GM19468 (cell line): ENCODE data around the gene ATXN10.
A peak's percentile ranks its signal among the peaks of the same experiment; 100 is the strongest.
"Not testable (repeated sequence)": the region's sequence is repeated elsewhere in the genome, so short reads cannot be mapped to it uniquely, and the experiment has no call there.

Source experiments
- ATAC-seq: cut with Tn5 transposase; IDR thresholded peaks from one replicate; pipeline ENCODE4 v1.9.1; 2021; ENCODE audit warnings: mild to moderate bottlenecking, moderate library complexity, moderate number of reproducible peaks; ENCODE audit not compliant: unreplicated experiment; ENCODE audit errors: extremely low read depth

Gene ATXN10

DNA sequence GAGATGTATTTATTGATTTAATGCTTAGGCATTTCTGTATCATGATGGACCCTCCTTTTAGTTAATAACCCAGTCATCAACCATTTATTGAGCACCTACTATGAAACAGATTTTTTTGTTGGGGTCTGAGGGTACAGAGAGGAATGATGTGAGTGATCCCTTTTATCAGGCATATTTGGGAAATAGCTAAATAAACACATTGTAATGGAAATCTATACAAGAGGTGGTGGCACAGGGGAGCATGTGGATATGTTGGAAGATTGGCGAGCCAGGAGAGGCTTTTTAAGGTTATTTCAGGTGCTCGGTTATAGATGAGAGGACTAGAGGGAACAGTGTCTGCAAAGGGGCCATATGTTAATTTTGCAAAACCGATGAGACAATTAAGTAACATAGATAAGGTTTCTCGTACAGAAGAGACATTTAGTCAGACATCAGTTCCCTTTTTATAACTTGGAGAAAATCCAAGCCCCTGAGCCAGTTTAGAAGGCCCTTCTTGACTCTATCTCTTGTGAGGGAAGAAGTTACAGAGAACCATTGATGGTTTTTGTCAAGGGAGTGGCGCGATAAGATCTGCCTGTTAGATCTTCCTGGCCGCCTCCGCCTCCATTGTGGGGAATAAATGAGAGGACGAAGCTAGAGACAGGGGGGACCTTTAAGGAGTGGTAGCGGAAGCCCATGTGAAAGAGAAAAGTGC is 2.0 kb downstream of the ATXN10 start:
- ATAC-seq = no peak

DNA sequence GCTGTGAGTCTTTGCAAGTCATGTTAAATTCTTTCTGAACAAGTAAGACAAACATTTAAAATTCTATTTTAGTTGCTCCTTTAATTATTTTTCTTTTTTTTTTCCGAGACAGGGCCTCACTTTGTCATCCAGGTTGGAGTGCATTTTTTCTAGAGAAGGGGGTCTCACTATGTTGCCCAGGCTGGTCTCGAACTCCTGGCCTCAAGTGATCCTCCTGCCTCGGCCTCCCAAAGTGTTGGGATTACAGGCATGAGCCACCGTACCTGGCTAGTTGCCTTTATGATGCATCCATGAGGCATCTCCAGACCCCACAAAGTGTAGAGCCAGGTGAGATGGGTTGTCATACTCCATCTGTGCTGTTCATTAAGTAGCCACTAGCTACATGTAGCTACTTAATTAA is 4.4 kb downstream of the ATXN10 start:
- no peak for ATAC-seq

DNA sequence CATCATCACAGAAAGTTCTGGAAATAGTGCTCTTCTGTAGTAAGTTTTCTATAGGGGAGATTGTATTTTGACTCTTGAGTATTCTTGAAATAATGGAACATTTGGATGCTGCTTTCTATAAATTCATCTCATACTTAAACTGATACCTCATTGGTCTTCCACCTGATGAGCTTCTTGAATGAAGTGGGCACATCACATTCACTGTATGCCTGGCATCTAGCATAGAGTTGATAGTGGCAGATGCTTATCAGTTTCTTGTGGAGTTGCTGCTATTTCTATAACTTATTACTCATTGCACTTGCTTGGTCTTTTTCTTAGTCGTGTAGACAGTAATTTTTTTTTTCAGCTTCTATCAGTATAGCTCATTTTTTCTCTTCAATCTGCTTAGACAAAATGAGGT is 5.4 kb downstream of the ATXN10 start:
- ATAC-seq = no peak

DNA sequence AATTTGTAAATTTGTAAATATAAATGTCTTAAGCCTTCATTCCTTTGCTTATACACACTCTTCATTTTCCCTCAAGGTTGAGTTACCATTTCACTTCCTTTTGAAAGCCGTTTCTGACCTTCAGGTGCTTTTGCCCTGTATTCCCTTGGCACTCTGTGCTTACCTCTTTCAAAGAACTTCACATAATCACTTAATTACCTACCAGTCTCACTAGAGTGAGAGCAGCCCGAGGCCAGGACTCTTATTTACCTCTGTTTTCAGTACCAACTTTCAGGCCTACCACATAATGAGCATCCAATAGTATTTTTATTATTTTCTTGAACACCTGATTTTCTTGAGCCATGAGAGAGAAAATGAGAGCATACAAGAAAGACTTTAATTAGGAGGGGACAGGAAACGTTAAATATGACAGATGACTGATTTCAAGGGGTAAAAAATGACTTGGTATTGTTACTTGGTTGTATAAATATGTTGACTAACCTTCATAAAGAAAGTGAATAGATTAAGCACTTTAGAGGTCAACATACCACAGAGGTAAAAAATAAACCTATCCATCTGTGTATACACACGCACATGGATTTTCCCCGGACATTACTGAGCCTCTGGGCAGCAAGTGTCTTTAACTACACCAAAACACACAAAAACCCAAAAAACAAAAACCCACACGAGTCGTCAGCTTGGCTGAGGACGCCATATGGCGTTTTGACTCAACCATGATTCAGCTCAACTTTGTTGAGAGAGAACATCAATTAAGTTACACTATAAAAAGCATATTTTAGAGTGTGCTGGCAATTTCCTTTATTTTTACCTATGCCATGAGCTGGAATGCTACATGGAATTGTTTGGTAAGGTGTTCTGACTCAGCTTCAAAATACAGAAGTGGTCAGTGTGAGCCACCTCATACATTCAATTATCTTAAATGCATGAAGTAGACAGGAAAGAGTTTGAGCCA is 7.6 kb downstream of the ATXN10 start:
- peak; percentile 17 for ATAC-seq

DNA sequence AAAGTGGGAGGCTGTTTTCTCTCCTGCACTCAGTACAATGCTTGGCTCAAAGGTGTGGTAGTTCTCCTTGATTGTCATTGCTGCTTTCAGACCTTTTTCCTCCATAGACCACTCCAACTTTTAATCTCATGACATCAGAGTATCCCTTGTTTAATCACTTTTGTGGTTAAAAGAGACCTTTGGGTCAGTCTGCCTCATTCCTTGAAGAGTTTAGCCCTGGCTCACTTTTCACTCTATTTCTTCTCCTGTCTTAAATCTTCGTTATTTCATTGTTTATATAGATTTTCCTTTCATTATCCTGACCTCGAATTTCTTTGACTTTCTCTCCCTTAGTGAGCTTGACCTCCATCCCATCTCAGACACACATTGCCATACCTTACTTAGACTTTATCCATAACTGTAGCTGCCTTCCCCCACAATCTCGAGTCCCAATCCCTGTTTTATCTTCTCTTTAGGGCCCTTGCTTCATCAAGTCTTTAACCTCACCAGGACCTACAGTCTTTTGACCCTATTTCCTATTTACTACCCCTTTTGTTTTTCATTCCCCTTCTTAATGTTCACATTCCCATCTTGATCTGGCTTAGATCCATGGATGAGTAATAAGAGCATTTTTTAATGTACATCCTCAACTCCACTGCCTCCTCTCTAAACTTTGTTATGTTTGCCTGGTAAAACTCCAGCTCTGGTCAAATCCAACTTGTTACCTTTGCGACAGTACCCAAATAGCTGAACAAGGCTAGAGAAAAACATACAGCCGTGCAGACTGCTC is 9.5 kb downstream of the ATXN10 start:
- ATAC-seq = no peak

DNA sequence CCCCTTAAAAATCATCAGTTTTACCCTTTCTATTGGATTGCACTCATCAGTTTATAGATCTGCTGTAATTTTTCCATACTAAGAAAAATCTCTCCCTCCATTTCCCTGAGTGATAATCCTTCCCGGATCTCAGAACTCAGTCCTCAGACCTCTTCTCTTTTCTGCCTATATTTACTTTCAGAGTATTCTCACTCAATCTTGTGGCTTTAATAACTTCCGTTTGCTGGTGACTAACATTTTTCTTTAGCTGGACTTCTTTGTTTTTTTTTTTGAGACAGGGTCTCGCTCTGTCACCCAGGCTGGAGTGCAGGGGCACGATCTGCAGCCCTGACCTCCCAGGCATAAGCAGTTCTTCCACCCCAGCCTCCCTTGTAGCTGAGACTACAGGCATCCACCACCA is 10.4 kb downstream of the ATXN10 start:
- ATAC-seq = no peak

DNA sequence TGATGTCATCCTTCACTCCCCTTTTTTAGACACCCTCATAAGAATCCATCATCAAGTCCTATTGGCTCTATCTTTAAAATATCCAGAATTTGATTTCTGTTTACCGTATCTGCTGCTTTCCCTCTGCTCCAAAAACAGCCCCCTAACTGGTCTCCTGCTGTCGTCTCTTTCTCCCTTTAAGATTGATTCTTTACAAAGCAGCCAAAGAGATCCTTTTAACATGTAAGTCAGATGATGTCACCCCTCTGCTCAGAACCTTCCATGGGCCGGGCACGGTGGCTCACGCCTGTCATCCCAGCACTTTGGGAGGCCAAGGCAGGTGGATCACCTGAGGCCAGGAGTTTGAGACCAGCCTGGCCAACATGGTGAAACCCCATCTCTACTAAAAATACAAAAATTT is 11.1 kb downstream of the ATXN10 start:
- not testable (repeated sequence) for ATAC-seq

DNA sequence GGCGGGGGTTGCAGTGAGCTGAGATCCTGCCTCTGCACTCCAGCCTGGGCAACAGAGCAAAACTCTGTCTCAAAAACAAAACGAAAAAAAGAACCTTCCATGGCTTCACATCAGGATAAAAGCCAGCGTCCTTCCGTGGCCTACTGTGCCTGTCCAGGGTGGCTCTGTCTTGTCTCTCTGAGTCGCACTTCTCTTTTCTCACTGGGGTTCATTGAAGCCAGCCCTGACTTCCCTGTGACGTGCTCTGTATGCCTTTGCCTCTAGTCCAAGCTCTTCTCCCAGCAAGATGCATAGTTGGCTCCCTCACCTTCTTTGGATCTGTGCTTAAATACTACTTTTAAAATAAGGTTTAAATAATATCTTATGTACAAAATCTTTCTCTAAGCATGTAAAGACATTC is 11.6 kb downstream of the ATXN10 start:
- no peak for ATAC-seq

DNA sequence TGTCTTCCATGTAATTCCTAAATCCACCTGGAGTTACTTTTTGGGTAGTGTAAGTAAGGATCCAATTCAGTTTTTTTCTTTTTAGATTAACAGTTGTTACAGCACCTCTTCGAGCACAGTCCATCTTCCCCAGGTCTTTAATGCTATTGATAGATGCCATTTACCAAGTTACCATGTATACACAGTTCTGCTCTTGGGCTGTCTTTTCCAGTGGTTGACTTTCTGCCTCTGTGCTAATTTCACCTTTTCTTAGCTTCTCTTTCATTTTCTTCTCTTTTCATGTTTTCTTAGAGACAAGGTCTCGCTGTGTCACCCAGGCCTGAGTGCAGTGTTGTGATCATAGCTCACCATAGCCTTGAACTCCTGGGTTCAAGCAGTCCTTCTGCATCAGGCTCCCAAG is 12.0 kb downstream of the ATXN10 start:
- no peak for ATAC-seq

DNA sequence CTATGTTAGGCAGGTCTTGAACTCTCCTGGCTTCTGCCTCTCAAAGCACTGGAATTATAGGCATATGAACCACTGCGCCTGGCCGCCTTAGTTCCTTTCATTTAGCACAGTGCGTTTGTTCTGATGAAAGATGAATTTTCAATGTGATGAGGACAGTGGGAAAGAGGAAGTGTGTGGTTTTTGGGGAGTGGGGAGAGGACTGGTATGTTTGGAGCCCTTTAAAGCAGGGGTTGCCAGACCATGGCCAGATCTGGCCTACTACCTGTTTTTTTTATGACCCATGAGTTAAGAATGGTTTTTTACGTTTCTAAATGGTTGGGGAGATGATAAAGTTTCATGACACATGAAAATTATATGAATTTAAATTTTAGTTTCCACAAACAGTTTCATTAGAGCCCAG is 12.5 kb downstream of the ATXN10 start:
- ATAC-seq = no peak

DNA sequence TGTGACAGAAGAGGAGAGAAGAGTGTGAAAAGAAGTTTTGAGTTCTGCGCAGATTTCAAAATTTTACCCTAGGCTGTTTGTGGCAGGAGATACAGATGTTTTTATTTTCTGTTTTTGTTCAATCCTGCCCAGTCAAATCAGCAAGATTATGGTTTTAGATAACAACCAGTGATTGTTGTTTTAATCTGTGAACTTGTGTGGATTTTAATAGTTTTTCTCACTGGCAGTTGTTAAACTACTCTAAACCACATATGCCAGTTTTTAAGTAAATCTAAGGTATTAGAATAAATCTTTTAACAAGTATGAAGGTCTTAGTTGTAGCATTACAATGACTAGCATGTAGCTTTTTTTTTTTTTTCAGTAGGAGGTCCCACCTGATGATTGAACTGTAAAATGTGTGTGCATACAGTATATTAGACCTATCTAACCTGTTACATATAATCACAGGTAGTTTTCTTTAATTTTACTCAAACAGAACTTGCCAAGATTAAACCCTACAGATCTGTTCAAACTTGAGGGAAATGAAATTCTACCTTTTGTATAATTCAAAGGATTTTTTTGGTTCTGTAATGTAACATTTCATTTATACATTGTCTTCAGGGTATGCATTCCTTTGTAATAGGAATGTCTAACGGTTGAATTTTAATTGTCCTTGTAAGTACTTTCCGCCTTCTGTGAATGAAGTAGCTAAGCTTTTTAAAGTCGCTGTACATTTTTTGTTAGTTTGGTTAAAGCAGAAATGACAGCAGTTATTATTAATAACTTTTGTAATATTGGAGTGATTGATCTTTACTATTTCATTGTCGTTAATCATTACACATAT is 13.3 kb downstream of the ATXN10 start:
- ATAC-seq = no peak

DNA sequence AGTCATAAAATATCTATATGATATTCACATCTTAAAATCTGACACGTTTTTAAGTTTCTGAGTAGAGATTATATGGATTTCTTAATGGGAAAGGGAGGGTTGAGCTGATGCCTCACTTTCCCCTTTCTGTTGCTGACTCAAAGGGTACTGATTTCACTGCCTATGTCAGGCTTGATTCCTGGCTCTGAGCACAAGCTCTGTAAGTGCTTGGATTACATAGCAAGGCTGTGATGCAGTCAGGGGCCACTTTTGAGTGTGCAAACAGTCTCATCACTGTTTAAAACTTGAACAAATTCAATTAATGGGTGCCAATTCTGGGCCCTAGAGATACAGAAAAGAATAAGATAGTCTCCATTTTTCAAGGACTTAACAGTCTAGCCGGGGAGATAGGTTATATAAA is 14.4 kb downstream of the ATXN10 start:
- no peak for ATAC-seq

DNA sequence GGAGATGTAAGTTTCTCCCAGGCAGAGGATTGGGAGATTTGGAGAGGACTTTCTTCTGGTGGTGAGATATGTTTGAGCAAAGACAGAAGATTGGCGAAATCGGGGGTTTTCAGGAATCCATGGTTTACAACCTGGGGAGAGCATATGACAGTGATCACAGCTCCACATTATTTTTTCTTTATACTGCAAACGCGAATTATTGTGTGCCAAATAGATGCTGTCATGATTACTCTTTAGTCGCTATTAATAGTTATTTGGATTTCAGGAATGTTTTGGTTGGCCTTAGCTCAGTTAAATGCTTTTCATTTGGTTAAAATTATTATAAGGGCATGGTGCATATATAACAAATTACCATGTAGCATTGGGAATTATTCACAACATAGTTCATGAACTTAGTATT is 15.2 kb downstream of the ATXN10 start:
- ATAC-seq = no peak

DNA sequence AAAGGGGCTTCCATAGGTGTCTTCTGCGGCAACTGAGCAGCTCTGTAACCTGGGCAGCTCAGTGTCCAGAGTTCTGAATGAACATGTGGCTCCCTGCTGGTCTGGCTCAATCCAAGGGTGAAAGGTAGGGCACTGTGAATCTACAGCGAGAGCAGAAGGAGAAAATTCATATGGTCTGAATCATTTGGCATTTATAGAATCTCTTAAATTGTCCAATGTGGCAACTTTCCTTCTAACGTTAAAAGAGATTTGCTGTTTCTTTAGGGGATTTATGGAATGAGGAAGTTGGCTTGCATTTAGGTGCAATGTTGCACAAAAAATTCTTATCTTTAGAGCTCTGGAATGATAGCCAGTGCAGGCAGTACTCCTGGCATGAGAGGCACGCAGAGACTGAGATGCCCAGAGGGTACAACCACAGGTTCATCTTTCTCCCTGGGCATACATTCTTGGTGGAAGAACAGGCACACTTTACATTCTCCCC is 17.0 kb downstream of the ATXN10 start:
- no peak for ATAC-seq

DNA sequence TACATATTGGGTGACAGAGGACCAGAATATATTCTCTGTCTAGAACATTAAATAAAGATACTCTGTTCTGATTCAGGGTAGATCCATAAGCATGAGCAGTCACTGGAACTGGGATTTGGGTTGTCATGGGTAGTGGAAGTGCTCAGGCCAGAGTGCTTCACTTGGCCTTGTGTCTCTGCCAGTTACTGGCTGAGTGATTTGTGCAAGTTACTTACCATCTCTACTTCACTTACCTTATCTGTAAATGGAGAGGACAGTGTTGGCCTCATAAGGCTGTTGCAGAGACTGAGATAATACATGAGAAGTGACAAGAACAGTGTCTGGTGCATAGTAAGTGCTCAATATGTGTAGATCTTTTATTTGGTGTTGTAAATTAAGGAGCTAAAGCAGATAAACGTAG is 17.6 kb downstream of the ATXN10 start:
- ATAC-seq = no peak

DNA sequence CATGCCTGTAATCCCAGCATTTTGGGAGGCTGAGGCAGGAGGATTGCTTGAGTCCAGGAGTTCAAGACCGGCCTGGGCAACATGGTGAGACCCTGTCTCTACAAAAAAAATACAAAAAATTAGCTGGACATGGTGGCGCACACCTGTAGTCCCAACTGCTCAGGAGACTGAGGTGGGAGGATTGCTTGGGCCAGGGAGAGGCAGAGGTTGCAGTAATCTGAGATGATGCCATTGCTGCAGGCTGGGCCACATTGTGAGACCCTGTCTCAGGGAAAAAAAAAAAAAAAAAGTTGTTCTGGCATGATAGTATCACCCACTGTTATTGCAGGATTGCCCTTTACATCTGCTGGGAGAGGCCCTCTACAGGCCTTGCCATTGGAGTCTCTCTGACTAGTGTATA is 18.4 kb downstream of the ATXN10 start:
- no peak for ATAC-seq

DNA sequence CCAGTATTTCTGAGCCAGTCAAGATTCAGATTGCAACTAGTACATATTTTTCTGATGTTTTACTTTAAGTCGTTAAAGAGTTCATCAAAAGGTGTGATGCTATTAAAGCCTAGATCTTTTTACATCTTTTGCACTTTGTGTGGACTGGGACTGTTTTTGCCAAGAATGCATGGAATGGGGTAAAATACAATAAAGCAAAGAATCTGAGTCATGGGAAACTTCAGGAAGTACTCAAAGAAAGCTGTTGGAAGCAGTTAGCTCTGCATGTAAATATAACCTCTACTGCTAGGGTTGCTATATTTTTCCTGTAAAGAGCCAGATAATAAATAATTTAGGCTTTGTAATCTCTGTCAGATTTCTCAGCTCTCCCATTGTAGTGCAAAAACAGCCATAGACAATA is 20.9 kb downstream of the ATXN10 start:
- no peak for ATAC-seq

DNA sequence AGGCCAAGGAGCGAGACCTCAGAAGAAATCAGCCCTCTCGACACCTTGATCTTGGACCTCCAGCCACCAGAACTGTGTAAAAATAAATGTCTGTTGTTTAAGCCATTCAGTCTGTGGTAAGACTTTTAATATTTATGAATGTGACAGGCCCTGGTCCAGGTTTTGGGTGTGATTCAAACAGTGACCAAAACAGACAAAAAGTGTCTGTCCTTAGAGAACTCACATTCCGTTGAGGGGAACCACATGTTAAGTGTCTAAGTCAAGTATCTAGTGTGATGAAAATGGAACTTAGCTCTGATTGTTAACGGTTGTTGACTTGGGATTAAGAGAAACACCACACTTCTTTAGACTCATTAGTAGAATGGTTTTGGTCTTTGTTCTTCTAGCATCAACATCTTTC is 22.2 kb downstream of the ATXN10 start:
- ATAC-seq = no peak

DNA sequence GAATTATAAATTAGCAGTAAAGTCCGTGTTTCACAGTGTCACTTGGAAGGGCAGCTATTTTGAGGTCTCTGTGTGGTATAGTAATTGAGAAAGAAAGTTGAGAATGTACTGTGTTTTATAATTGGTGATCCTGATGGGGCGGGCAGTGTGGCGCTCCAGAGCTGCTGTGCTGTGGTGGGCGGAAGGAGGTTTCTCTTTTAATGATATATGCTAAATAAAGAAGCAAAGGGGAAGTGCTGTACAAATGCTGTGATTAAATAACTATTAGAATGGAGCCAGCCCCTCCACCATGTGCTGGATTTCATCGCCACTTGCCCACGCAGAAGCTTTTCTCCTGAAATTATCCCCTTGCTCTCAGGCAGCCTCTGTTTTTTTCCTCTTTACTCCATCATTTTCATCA is 24.6 kb downstream of the ATXN10 start:
- ATAC-seq = no peak

DNA sequence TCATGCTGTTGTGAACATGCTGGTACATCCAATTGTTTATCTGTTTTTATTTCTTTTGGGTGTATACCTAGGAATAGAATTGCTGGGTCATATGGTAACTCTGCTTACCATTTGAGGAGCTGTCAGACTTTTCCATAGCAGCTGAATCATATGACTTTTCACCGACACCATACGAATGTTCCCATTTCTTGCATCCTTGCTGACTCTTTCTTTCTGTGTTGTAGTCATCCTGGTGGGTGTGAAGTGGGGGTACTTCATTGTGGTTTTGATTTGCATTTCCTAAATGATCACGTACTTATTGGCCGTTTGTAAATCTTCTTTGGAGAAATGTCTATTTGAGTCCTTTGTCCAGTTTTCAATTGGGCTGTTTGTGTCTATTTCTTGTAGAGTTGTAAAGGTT is 26.5 kb downstream of the ATXN10 start:
- ATAC-seq = no peak
